HCEC 1CT (cell line): ENCODE measurements around the gene CDH18.

Experiments used
- DNase-seq: peaks from one replicate; pipeline ENCODE4 v3.0.0-alpha.2; 2017

The CDH18 gene

GRCh38 chr5:19987612-19988361, at the start of gene CDH18:
TSS of gene CDH18 (minus strand) at chr5:19988200. CDS start at chr5:19838986, 149,214 bp downstream.
- peak; percentile 84 for DNase-seq

- no peak for DNase-seq
These were observed 46.7 kb upstream of the CDH18 start for GRCh38 chr5:20034717-20035116.

GRCh38 chr5:20033881-20034280, 45.9 kb upstream of the CDH18 start:
- DNase-seq = no peak

GRCh38 chr5:20032896-20033295, 44.9 kb upstream of the CDH18 start:
- peak; percentile 39 for DNase-seq

- no peak for DNase-seq
These were observed 42.1 kb upstream of the CDH18 start for GRCh38 chr5:20030125-20030524.

- no peak for DNase-seq
These were observed 41.3 kb upstream of the CDH18 start for GRCh38 chr5:20029266-20029665.

GRCh38 chr5:20028506-20028905, 40.5 kb upstream of the CDH18 start:
- DNase-seq = no peak

GRCh38 chr5:20023686-20024180, 35.7 kb upstream of the CDH18 start:
- peak; percentile 50 for DNase-seq

GRCh38 chr5:20020247-20020646, 32.2 kb upstream of the CDH18 start:
- DNase-seq = no peak

- no peak for DNase-seq
These were observed 29.0 kb upstream of the CDH18 start for GRCh38 chr5:20017021-20017420.

GRCh38 chr5:20000416-20000815, 12.4 kb upstream of the CDH18 start:
- no peak for DNase-seq

- no peak for DNase-seq
These were observed 457 bp upstream of the CDH18 start for GRCh38 chr5:19988457-19988856.

- no peak for DNase-seq
These were observed 1.2 kb downstream of the CDH18 start for GRCh38 chr5:19986806-19987205.

GRCh38 chr5:19986031-19986619, 1.9 kb downstream of the CDH18 start:
- peak; percentile 89 for DNase-seq

- DNase-seq = no peak
These were observed 9.5 kb downstream of the CDH18 start for GRCh38 chr5:19978476-19978875.

GRCh38 chr5:19977099-19977498, 10.9 kb downstream of the CDH18 start:
- no peak for DNase-seq

- no peak for DNase-seq
These were observed 12.2 kb downstream of the CDH18 start for GRCh38 chr5:19975795-19976194.

GRCh38 chr5:19960451-19960850, 27.5 kb downstream of the CDH18 start:
- no peak for DNase-seq

- no peak for DNase-seq
These were observed 28.1 kb downstream of the CDH18 start for GRCh38 chr5:19959830-19960384.

GRCh38 chr5:19950897-19951296, 37.1 kb downstream of the CDH18 start:
- no peak for DNase-seq

- no peak for DNase-seq
These were observed 47.8 kb downstream of the CDH18 start for GRCh38 chr5:19940192-19940591.

GRCh38 chr5:19930451-19930850, 57.5 kb downstream of the CDH18 start:
- DNase-seq = no peak

- DNase-seq = peak; percentile 96
These were observed 59.2 kb downstream of the CDH18 start for GRCh38 chr5:19928562-19929421.
